Activated naive CD4-positive, alpha-beta T cell treated with anti-CD3 and anti-CD28 coated beads, Interleukin-2, amount 10 ng/mL, durations not matched to agents 7 days and 5 days (primary cell): ENCODE results near the gene LTBP1.

Source experiments
- CTCF ChIA-PET: fragments of 350-600 bp; sonication (Branson Sonifier 250); formaldehyde crosslinking; loops from one replicate; lab custom pipeline; 2021; ENCODE audit warnings: antibody characterized with exemption; lab: Charles Lee
- DNase-seq: peaks from one replicate; pipeline ENCODE4 v3.0.0-alpha.2; 2020
- H3K27ac Mint-ChIP-seq: one replicate; pipeline ENCODE4 v1.8.0; 2021; ENCODE audit warnings: mild to moderate bottlenecking, moderate library complexity, mixed read lengths
- H3K27me3 Mint-ChIP-seq: one replicate; pipeline ENCODE4 v1.8.0; 2021; ENCODE audit warnings: mild to moderate bottlenecking, mixed read lengths
- H3K36me3 Mint-ChIP-seq: one replicate; pipeline ENCODE4 v1.8.0; 2021; ENCODE audit warnings: mixed read lengths
- H3K4me1 Mint-ChIP-seq: one replicate; pipeline ENCODE4 v1.8.0; 2021; ENCODE audit warnings: mixed read lengths
- H3K4me3 Mint-ChIP-seq: one replicate; pipeline ENCODE4 v1.8.0; 2021; ENCODE audit warnings: mild to moderate bottlenecking, moderate library complexity, mixed read lengths
- H3K9me3 Mint-ChIP-seq: one replicate; pipeline ENCODE4 v1.8.0; 2021; ENCODE audit warnings: mixed read lengths

LTBP1 gene

GRCh38 chr2:32993005-32993539, 46.3 kb downstream of the LTBP1 start:
- CTCF ChIA-PET = no interaction called here
- Mint-ChIP-seq H3K27ac (no peak overlapping the region), H3K27me3 (no peaks in the 10 kb centered on the region), H3K9me3 (peaks cover 5% of the 10 kb centered on the region), H3K4me3 (no peak overlapping the region), H3K4me1 (no peaks in the 10 kb centered on the region), H3K36me3 (no peaks in the 10 kb centered on the region)
- no peak for DNase-seq

GRCh38 chr2:32997705-32998104, 51.0 kb downstream of the LTBP1 start:
- Mint-ChIP-seq H3K4me3 (no peak overlapping the region), H3K27me3 (no peaks in the 10 kb centered on the region), H3K4me1 (no peaks in the 10 kb centered on the region), H3K9me3 (peaks cover 5% of the 10 kb centered on the region), H3K36me3 (no peaks in the 10 kb centered on the region), H3K27ac (no peak overlapping the region)
- CTCF ChIA-PET = no interaction called here
- DNase-seq = no peak

GRCh38 chr2:33000986-33001385, 54.2 kb downstream of the LTBP1 start:
- H3K4me3 Mint-ChIP-seq = no peak overlapping the region
- H3K9me3 Mint-ChIP-seq = peaks cover under 1% of the 10 kb centered on the region
- CTCF ChIA-PET = no interaction called here
- H3K27ac Mint-ChIP-seq = no peak overlapping the region
- H3K4me1 Mint-ChIP-seq = no peaks in the 10 kb centered on the region
- no peak for DNase-seq
- no peaks in the 10 kb centered on the region for H3K36me3 Mint-ChIP-seq
- no peaks in the 10 kb centered on the region for H3K27me3 Mint-ChIP-seq

- no peak for DNase-seq
- no peak overlapping the region for H3K27ac Mint-ChIP-seq
- no peaks in the 10 kb centered on the region for H3K9me3 Mint-ChIP-seq
- H3K36me3 Mint-ChIP-seq = no peaks in the 10 kb centered on the region
- no peaks in the 10 kb centered on the region for H3K4me1 Mint-ChIP-seq
- H3K4me3 Mint-ChIP-seq = no peak overlapping the region
- CTCF ChIA-PET = no interaction called here
- H3K27me3 Mint-ChIP-seq = no peaks in the 10 kb centered on the region
Measured at GRCh38 chr2:33001823-33002222, 55.1 kb downstream of the LTBP1 start.

- Mint-ChIP-seq H3K4me1 (no peaks in the 10 kb centered on the region), H3K27ac (no peak overlapping the region), H3K27me3 (no peaks in the 10 kb centered on the region), H3K4me3 (no peak overlapping the region), H3K9me3 (no peaks in the 10 kb centered on the region), H3K36me3 (no peaks in the 10 kb centered on the region)
- CTCF ChIA-PET = no interaction called here
- no peak for DNase-seq
Measured at GRCh38 chr2:33002863-33003262, 56.1 kb downstream of the LTBP1 start.

GRCh38 chr2:33005057-33005456, 58.3 kb downstream of the LTBP1 start:
- Mint-ChIP-seq H3K4me3 (no peak overlapping the region), H3K27ac (no peak overlapping the region), H3K36me3 (no peaks in the 10 kb centered on the region), H3K27me3 (no peaks in the 10 kb centered on the region), H3K4me1 (no peaks in the 10 kb centered on the region), H3K9me3 (no peaks in the 10 kb centered on the region)
- CTCF ChIA-PET = no interaction called here
- no peak for DNase-seq

GRCh38 chr2:33008716-33009115, 62.0 kb downstream of the LTBP1 start:
- no peak for DNase-seq
- Mint-ChIP-seq H3K27me3 (no peaks in the 10 kb centered on the region), H3K36me3 (no peaks in the 10 kb centered on the region), H3K4me1 (no peaks in the 10 kb centered on the region), H3K27ac (no peak overlapping the region), H3K9me3 (no peaks in the 10 kb centered on the region), H3K4me3 (no peak overlapping the region)
- CTCF ChIA-PET = no interaction called here

- no peaks in the 10 kb centered on the region for H3K9me3 Mint-ChIP-seq
- CTCF ChIA-PET = no interaction called here
- no peak overlapping the region for H3K27ac Mint-ChIP-seq
- H3K27me3 Mint-ChIP-seq = no peaks in the 10 kb centered on the region
- no peak overlapping the region for H3K4me3 Mint-ChIP-seq
- no peak for DNase-seq
- H3K4me1 Mint-ChIP-seq = no peaks in the 10 kb centered on the region
- H3K36me3 Mint-ChIP-seq = no peaks in the 10 kb centered on the region
Measured at GRCh38 chr2:33009249-33009648, 62.5 kb downstream of the LTBP1 start.

GRCh38 chr2:33011373-33011772, 64.6 kb downstream of the LTBP1 start:
- CTCF ChIA-PET = no interaction called here
- no peak overlapping the region for H3K4me3 Mint-ChIP-seq
- H3K9me3 Mint-ChIP-seq = no peaks in the 10 kb centered on the region
- DNase-seq = no peak
- no peaks in the 10 kb centered on the region for H3K36me3 Mint-ChIP-seq
- no peak overlapping the region for H3K27ac Mint-ChIP-seq
- no peaks in the 10 kb centered on the region for H3K27me3 Mint-ChIP-seq
- no peaks in the 10 kb centered on the region for H3K4me1 Mint-ChIP-seq

GRCh38 chr2:33011941-33012340, 65.2 kb downstream of the LTBP1 start:
- no peak overlapping the region for H3K4me3 Mint-ChIP-seq
- H3K9me3 Mint-ChIP-seq = no peaks in the 10 kb centered on the region
- no peaks in the 10 kb centered on the region for H3K4me1 Mint-ChIP-seq
- no peak overlapping the region for H3K27ac Mint-ChIP-seq
- H3K36me3 Mint-ChIP-seq = no peaks in the 10 kb centered on the region
- no peaks in the 10 kb centered on the region for H3K27me3 Mint-ChIP-seq
- CTCF ChIA-PET = no interaction called here
- DNase-seq = no peak

- Mint-ChIP-seq H3K4me1 (no peaks in the 10 kb centered on the region), H3K9me3 (no peaks in the 10 kb centered on the region), H3K27me3 (no peaks in the 10 kb centered on the region), H3K4me3 (no peak overlapping the region), H3K36me3 (no peaks in the 10 kb centered on the region), H3K27ac (no peak overlapping the region)
- no peak for DNase-seq
- CTCF ChIA-PET = no interaction called here
Measured at GRCh38 chr2:33013684-33014110, 66.9 kb downstream of the LTBP1 start.

- H3K4me3 Mint-ChIP-seq = no peak overlapping the region
- H3K36me3 Mint-ChIP-seq = no peaks in the 10 kb centered on the region
- CTCF ChIA-PET = no interaction called here
- no peaks in the 10 kb centered on the region for H3K27me3 Mint-ChIP-seq
- no peaks in the 10 kb centered on the region for H3K4me1 Mint-ChIP-seq
- DNase-seq = no peak
- H3K27ac Mint-ChIP-seq = no peak overlapping the region
- H3K9me3 Mint-ChIP-seq = no peaks in the 10 kb centered on the region
Measured at GRCh38 chr2:33014268-33014667, 67.5 kb downstream of the LTBP1 start.

- no peak overlapping the region for H3K27ac Mint-ChIP-seq
- H3K9me3 Mint-ChIP-seq = no peaks in the 10 kb centered on the region
- CTCF ChIA-PET = no interaction called here
- DNase-seq = no peak
- H3K4me1 Mint-ChIP-seq = no peaks in the 10 kb centered on the region
- H3K4me3 Mint-ChIP-seq = no peak overlapping the region
- no peaks in the 10 kb centered on the region for H3K27me3 Mint-ChIP-seq
- no peaks in the 10 kb centered on the region for H3K36me3 Mint-ChIP-seq
Measured at GRCh38 chr2:33015421-33016142, 68.8 kb downstream of the LTBP1 start.

GRCh38 chr2:33018271-33018670, 71.5 kb downstream of the LTBP1 start:
- CTCF ChIA-PET = no interaction called here
- Mint-ChIP-seq H3K4me1 (no peaks in the 10 kb centered on the region), H3K27me3 (no peaks in the 10 kb centered on the region), H3K9me3 (no peaks in the 10 kb centered on the region), H3K27ac (no peak overlapping the region), H3K4me3 (no peak overlapping the region), H3K36me3 (no peaks in the 10 kb centered on the region)
- DNase-seq = no peak

GRCh38 chr2:33019796-33020195, 73.0 kb downstream of the LTBP1 start:
- Mint-ChIP-seq H3K4me3 (no peak overlapping the region), H3K27me3 (peaks cover 10% of the 10 kb centered on the region), H3K36me3 (no peaks in the 10 kb centered on the region), H3K9me3 (no peaks in the 10 kb centered on the region), H3K4me1 (no peaks in the 10 kb centered on the region), H3K27ac (no peak overlapping the region)
- CTCF ChIA-PET = interaction anchor here (0.7 kb wide), 1 partner anchor 197 kb away, joined by 3 read pairs; no protein-coding TSS in a partner anchor
- no peak for DNase-seq
